HG03103 (cell line): ENCODE data around the gene CKAP5.
"Not testable (repeated sequence)": the region's sequence is repeated elsewhere in the genome, so short reads cannot be mapped to it uniquely, and the experiment has no call there.

Experiments used
- ATAC-seq: cut with Tn5 transposase; IDR thresholded peaks from one replicate; pipeline ENCODE4 v1.9.1; 2021; ENCODE audit warnings: low read depth; ENCODE audit not compliant: unreplicated experiment

CKAP5 gene

GRCh38 chr11:46729110-46730027 is 116.7 kb downstream of the CKAP5 start:
- no peak for ATAC-seq

GRCh38 chr11:46728659-46729040 is 117.4 kb downstream of the CKAP5 start:
- ATAC-seq, result no peak

GRCh38 chr11:46727952-46728658 is 118.0 kb downstream of the CKAP5 start:
- ATAC-seq, result no peak

- ATAC-seq, result no peak
These were observed 119.7 kb downstream of the CKAP5 start for GRCh38 chr11:46726206-46726862.

GRCh38 chr11:46725338-46726205 is 120.5 kb downstream of the CKAP5 start:
- ATAC-seq, result no peak

GRCh38 chr11:46724088-46724487 is 122.0 kb downstream of the CKAP5 start:
- ATAC-seq, result no peak

GRCh38 chr11:46723359-46723680 is 122.8 kb downstream of the CKAP5 start:
- ATAC-seq, result no peak

GRCh38 chr11:46722566-46723358 is 123.3 kb downstream of the CKAP5 start:
- ATAC-seq, result no peak

GRCh38 chr11:46721286-46721685 is 124.8 kb downstream of the CKAP5 start:
- no peak for ATAC-seq

GRCh38 chr11:46719543-46720218 is 126.4 kb downstream of the CKAP5 start:
- ATAC-seq, result no peak

- no peak for ATAC-seq
These were observed 127.0 kb downstream of the CKAP5 start, which contains the start of gene F2 for GRCh38 chr11:46719048-46719542. F2 (plus strand) TSS chr11:46719213; CDS start chr11:46719236, 23 bp downstream.

- no peak for ATAC-seq
These were observed 127.7 kb downstream of the CKAP5 start for GRCh38 chr11:46718155-46719019.

- not testable (repeated sequence) for ATAC-seq
These were observed 128.3 kb downstream of the CKAP5 start for GRCh38 chr11:46717825-46718154.

GRCh38 chr11:46712874-46713576 is 133.1 kb downstream of the CKAP5 start:
- ATAC-seq, result no peak

GRCh38 chr11:46711303-46711702 is 134.8 kb downstream of the CKAP5 start:
- no peak for ATAC-seq

GRCh38 chr11:46710821-46711269 is 135.2 kb downstream of the CKAP5 start:
- no peak for ATAC-seq

GRCh38 chr11:46709351-46709750 is 136.7 kb downstream of the CKAP5 start:
- not testable (repeated sequence) for ATAC-seq
